SH-SY5Y (cell line): ENCODE measurements around the gene C1QTNF9.

Experiments used
- GATA2 ChIP-seq: IDR thresholded peaks from 2 replicates; pipeline ENCODE4 v1.6.1; 2011; ENCODE audit warnings: mild to moderate bottlenecking, low read depth, low read length
- GATA3 ChIP-seq: IDR thresholded peaks from 2 replicates; pipeline ENCODE4 v1.6.1; 2011; ENCODE audit warnings: low read depth, mild to moderate bottlenecking, low read length, moderate library complexity

DNA sequence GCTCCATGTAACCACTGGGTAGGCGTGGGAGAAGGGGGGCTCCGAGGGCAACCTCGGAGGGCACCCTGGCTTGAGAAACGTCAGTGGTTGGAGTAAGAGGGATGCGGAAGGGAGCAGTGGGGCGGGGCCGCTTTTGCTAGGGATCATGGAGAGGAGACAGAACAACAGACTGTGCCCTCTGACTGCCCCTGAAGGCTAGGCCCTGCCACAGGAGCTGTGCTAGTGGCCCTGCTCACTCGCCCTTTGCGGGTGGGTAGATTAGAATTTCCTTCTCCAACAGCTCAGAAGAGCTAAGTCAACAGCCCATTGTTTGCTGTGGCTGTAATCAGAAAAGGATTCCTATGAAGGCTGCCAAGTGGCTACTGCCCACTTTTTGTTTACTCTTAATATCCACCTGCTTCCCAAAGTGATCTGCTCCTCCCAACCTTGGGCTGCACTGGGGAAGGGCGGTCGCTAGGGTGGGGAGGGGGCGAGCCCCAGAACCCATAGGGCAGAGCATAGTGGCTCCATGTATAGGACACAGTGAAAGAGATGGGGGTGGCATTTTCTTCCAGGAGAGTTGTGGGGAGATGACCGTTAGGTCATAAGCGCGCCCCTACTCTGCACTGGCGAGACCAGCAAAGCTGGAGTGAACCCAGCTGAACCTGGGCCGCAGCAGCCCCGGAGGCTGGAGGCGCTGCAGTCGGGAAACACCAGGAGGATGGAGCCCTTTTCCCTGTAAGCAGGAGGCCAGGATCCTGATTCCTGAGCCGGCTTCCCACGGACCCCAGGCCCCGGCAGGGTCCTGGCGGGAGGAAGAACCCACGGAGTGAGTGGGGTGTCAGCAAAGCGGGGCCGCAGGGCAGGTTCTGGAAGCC lies 1.9 kb upstream of the C1QTNF9 start:
- TF ChIP-seq GATA3 (no peak), GATA2 (no peak)
